Right renal cortex interstitium (tissue), 3 donors: Measurements from ENCODE around the gene ARID4B. TPM values are rescaled to one million over a fixed set of nuclear protein-coding genes. Genes with fewer than 3 reads are reported as not detected.
"Not testable (repeated sequence)": the region's sequence is repeated elsewhere in the genome, so short reads cannot be mapped to it uniquely, and the experiment has no call there.

ENCODE experiments used
- DNase-seq, 3 donors: peaks; one replicate each; pipeline ENCODE4 v3.0.0-alpha.2; 2013; ENCODE audit warnings: low read depth in 3 of 3, low spot score in 2 of 3
- polyA plus RNA-seq, 3 donors: library from polyadenylated mRNA; unstranded; fragments of 120-200 nt; gene quantifications; one replicate each; pipeline ENCODE4 v1.2.1, GENCODE V29; 2013; ENCODE audit not compliant: insufficient read length in 3 of 3

Gene ARID4B
- polyA plus RNA-seq, 3 donors = 51.5 to 62.1 (median 55.0) TPM

- no peak for DNase-seq
These were observed 88.1 kb downstream of the ARID4B start for GRCh38 chr1:235239851-235240250.

DNA sequence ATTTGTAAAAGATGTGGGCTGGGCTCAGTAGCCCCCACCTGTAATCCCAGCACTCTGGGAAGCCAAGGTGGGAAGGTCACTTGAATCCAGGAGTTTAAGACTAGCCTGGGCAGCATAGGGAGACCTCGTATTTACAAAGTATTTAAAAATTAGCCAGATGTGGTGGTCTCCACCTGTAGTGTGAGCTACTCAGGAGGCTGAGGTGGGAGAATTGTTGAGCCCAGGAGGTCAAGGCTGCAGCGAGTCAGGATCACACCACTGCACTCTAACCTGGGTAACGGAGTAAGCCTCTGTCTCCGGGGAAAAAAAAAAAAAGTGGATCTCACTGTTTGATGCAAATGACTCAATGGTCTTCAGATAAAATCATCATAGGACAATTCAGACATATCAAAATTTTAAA lies 89.4 kb downstream of the ARID4B start:
- DNase-seq = no peak

DNA sequence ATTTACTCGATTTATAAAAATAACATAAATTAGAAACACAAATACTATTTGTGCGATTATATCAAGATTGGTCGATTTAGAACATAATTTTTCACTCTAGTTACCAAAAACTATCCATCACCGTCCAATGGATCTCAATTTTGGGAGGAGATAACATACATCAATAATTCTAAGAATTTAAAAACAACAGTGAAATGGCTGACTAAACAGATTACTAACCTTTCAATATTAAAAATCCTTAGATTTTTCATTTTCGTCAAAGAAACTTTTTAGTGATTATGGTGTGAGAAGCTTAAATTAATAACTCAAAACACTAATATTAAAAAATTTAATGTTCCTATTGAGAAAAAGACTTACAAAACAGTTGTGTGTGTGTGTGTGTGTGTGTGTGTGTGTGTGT lies 91.9 kb downstream of the ARID4B start:
- no peak for DNase-seq

DNA sequence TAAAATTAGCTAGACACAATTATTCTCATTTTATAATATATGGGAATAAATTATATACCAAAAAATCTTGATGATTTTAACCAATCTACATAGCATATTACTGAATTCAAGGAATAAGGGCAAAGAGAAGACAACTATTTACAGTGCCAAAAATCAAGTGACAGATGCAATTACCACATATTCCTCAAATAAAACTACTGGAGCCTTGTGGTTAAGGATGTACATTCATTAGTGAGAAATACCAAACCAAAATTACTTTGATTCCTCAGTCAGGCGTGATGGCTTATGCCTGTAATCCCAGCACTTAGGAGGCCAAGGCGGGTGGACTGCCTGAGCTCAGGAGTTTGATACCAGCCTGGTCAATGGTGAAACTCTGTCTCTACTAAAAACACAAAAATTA lies 98.1 kb downstream of the ARID4B start:
- no peak for DNase-seq

DNA sequence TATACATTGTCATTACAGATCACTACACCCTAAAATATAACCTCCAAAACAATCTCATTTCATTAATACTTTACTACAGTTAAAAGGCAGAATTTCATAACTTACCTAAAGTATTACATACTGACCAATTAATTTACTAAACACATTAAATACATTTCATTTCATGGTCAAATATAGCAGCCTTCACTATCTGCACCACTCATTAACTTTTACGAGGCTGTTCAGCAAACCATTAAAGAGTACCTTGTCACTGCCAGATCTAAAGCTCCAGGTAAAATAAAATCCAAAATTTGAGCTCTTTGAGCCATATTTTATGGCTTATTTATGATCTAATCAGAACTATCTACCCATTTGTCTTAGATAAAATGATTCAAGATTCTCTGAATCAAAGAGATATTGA lies 100.6 kb downstream of the ARID4B start:
- no peak for DNase-seq

DNA sequence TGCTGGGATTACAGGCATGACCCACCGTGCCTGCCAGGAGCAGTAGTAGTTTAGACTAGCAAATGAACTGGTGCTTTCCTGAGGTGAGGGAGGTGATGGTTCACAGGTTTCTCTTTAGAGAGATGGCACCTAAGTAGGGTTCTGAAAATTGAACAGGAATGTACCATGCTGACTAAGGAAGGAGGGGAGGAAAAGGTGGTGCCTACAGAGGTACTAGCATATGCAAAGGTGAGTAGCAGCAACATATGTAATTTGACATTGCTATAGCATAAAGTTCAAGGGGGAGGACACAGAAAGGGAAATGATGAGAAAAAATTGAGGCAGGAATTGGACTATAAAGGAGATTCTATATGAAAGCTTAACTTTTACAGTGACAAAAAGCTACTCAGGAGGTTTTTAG lies 101.0 kb downstream of the ARID4B start:
- no peak for DNase-seq

DNA sequence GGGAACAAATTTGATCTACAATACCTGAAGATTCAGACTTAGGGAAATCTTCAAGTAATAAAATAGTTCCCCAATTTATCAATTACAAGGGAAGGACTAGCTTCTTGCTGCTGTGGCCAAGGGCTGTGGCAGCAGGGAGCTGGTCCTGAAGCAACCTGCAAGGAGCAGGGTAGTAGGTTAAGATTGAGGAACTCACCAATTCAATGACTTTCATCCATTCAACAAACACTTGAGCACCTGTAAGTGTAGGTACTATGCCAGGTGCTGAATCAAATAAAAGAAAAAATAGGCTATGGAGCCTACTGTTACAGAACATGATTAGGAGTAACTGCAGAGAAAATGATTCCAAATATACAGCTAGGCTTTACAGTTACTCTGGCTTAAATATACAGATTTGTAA lies 102.7 kb downstream of the ARID4B start:
- no peak for DNase-seq

DNA sequence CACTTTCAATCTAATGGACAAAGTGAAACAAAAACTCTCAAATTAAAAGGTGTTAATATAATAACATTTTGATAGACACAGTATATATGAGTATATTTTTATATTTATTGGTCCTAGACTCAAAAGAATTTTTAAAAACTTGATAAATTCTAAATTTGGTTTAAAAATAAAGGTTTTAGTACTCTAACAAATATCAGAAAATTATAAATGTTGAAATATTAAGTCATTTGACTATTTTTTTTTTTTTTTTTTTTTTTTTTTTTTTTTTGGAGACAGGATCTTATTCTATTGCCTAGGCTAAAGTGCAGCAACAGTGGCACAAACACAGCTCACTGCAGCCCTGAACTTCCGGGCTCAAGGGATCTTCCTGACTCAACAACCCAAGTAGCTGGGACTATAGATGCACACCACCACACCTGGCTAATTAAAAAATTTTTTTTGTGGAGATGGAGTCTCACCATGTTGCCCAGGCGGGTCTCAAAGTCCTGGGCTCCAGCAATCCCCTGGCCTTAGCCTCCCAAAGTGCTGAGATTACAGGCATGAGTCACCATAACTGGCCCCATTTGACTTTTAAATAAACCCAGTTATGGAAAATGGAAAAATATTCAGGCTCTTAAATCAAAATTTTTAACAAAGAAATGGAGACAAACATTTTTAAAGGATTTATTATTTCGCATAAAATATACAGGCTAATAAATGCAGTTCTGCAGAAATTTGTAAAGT lies 106.2 kb downstream of the ARID4B start:
- no peak for DNase-seq

- DNase-seq = no peak
These were observed 112.5 kb downstream of the ARID4B start for GRCh38 chr1:235215453-235215852.

DNA sequence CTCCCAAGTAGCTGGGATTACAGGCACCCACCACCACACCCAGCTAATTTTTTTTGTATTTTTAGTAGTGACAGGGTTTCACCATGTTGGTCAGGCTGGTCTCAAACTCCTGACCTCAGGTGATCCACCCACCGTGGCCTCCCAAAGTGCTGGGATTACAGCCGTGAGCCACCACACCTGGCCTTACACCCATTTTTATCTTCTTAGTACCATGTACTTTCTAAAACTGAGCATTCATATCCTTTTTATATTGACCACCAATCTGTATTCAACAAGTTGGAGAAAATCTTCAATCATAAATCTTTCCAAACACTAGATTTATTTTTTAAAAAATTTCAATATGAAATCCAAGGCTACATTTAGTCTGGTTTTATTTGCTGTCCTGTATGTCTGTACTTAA lies 113.0 kb downstream of the ARID4B start:
- DNase-seq = not testable (repeated sequence)

GRCh38 chr1:235213752-235214151 lies 114.2 kb downstream of the ARID4B start:
- no peak for DNase-seq

DNA sequence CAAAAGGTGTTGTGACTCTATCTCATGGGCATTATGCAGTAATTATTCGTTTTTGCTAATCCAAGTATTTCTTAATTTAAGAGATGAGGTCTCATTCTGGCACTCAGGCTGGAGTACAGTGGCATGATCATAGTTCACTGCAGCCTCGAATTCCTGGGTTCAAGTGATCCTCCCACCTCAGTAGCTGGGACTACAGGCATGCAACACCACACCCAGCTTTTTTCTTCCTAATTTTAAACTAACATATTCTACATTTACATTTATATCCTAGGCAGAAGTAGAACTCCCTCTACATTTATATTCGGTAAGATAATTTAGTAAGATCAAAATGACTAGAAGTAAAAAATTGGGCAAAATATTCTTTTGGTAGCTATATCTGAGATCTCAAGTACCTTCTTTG lies 116.5 kb downstream of the ARID4B start:
- DNase-seq = no peak

- no peak for DNase-seq
These were observed 120.8 kb downstream of the ARID4B start for GRCh38 chr1:235207209-235207565.

DNA sequence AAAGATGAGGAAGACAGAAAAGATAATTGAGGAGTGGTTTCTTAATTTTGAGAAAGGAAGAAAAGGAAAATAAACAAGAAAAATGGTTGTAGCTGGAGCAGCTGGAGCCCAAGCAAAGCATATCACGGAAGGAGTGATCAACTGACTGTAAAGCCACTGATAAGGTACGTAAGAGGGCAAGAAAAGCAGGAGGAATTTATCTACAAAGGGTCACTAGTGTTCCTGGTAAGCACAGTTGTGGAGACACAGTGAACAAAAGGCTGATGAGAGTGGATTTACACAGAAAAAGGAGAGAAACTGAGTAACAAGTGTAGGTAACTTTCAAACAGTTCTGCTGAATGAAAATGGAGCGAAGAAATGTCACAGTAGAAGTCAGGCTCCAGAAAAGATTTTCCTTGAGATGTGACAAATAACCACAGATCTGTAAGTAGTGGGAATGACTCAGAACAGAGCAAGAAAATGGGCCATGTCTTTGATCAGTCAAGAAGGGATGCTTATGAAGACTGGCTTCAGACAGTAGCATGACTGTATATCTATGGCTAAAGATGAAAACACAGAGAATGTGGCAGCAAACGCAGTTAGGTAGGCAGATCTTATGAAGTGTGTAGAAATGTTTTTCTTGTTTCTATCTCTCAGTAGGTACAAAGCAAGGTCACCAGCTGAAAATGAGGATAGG lies 121.3 kb downstream of the ARID4B start:
- no peak for DNase-seq

- DNase-seq = no peak
These were observed 122.3 kb downstream of the ARID4B start for GRCh38 chr1:235205687-235206086.

DNA sequence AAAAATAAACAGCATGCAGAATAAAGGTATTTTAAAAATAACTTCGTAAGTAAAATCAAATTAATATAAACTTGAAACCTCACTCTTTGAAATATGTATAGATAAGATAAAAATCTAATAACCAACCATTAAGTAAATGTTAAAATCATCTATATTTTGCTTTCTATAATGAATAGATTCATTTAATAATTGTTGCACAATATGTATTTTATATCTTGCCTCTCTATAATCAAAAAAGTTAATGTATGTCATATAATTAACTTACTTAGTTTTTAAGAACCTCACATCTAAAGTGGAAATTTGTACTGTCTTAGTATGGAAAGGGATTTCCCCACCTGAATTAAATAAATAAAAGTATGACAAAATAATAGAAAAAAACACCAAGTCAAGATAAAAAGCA lies 124.6 kb downstream of the ARID4B start:
- no peak for DNase-seq

DNA sequence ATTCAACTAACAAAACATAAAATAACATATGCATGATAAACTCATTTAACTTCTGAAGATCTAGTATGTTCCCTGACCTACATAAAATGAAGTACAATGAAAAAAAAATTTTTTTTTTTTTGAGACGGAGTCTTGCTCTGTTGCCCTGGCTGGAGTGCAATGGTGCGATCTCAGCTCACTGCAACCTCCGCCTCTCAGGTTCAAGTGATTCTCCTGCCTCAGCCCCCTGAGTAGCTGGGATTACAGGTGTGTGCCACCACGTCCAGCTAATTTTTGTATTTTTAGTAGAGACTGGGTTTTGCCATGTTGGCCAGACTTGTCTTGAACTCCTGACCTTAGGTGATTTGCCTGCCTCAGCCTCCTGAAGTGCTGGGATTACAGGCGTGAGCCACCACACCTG lies 125.5 kb downstream of the ARID4B start:
- not testable (repeated sequence) for DNase-seq

- no peak for DNase-seq
These were observed 128.5 kb downstream of the ARID4B start for GRCh38 chr1:235199441-235199840.

DNA sequence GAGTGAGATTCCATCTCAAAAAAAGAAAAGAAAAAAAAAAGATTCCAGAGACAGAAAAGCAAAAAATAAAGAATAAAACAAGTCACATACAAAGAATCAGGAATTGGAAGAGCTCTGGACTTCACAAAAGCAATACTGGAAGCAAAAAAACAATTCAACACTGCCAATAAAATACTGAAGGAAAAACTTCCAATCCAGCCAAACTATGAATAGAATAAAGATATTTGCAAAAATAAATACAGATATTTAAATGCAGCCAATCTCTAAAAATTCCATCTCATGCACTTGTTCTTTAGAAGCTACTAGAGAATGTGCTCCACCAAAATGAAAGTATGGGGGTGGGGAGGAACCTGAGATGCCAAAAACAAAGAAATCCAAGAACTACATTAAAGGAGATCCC lies 137.5 kb downstream of the ARID4B start:
- DNase-seq = no peak

DNA sequence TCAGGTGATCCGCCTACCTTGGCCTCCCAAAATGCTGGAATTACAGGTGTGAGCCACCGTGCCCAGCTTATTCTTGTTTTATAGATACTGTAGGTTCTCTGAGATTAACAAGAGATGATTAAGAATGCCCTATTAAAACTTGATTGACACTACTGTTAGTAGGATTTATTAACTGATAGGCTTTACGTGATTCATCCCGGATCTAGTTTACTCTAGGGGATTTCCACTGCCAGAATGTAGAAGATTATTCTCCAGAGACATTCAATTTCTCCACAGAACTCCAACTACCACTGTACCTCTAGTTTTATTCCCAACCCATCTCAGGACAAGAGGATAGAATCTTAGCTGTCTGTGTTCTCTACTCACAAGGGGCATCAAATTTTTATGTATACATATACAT lies 140.7 kb downstream of the ARID4B start:
- no peak for DNase-seq

- no peak for DNase-seq
These were observed 146.3 kb downstream of the ARID4B start for GRCh38 chr1:235181561-235182245.

DNA sequence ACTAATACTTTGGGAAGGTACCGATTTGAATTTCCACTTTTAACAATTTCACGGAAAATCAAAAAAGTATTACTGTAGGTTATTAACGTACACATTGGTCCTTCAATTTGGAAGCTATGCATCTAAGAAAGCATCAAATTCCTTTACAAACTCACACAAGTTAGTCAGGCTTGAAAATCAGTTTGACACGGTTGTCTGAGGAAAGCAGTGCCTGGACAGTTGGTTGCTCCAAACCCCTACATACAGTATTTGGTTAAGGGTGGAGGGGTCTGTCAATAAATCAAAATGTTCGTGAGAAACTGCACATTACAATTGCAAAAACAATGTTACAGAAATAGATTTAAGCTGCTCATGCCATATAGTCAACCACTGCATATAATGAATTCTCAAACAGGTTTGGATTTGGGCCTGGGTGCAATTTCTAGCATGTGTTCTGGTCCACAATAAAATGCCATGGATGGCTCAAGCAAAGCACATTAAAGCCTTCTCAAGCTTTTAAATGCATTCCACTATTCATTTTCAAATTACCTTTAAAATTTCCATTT lies 147.0 kb downstream of the ARID4B start:
- no peak for DNase-seq
